SH-SY5Y (cell line): ENCODE measurements around the gene GAGE12E.
"Not testable (repeated sequence)": the region's sequence is repeated elsewhere in the genome, so short reads cannot be mapped to it uniquely, and the experiment has no call there.

ENCODE experiments used
- GATA2 ChIP-seq: IDR thresholded peaks from 2 replicates; pipeline ENCODE4 v1.6.1; 2011; ENCODE audit warnings: mild to moderate bottlenecking, low read depth, low read length
- GATA3 ChIP-seq: IDR thresholded peaks from 2 replicates; pipeline ENCODE4 v1.6.1; 2011; ENCODE audit warnings: low read depth, mild to moderate bottlenecking, low read length, moderate library complexity

The GAGE12E gene

DNA sequence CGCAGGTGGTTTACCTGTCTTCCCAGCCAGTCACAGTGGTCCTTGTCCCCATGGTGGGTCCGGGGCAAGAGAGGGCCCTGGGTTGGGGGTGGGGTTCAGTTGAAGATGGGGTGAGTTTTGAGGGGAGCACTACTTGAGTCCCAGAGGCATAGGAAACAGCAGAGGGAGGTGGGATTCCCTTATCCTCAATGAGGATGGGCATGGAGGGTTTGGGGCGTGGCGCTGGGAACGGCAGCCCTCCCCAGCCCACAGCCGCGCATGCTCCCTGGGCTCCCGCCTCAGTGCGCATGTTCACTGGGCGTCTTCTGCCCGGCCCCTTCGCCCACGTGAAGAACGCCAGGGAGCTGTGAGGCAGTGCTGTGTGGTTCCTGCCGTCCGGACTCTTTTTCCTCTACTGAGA lies at the start of gene GAGE12E:
GAGE12E (plus strand) TSS at position 301 of the 400 bp plus-strand sequence. CDS start 1,155 bp downstream, outside the sequence.
- TF ChIP-seq GATA2, GATA3: not testable (repeated sequence)

GRCh38 chrX:49531877-49532276 lies 19.2 kb upstream of the GAGE12E start, which contains the start of gene GAGE12C:
GAGE12C (plus strand) TSS chrX:49532177; CDS start chrX:49533332, 1,155 bp downstream.
- TF ChIP-seq GATA3, GATA2: not testable (repeated sequence)

- TF ChIP-seq GATA2, GATA3: not testable (repeated sequence)
These were observed 9.7 kb upstream of the GAGE12E start, which contains the start of gene GAGE12D for GRCh38 chrX:49541433-49541832. GAGE12D (plus strand) TSS chrX:49541733; CDS start chrX:49542888, 1,155 bp downstream.

DNA sequence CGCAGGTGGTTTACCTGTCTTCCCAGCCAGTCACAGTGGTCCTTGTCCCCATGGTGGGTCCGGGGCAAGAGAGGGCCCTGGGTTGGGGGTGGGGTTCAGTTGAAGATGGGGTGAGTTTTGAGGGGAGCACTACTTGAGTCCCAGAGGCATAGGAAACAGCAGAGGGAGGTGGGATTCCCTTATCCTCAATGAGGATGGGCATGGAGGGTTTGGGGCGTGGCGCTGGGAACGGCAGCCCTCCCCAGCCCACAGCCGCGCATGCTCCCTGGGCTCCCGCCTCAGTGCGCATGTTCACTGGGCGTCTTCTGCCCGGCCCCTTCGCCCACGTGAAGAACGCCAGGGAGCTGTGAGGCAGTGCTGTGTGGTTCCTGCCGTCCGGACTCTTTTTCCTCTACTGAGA lies 9.5 kb downstream of the GAGE12E start, which contains the start of gene GAGE12F:
GAGE12F (plus strand) TSS at position 301 of the 400 bp plus-strand sequence. CDS start 1,155 bp downstream, outside the sequence.
- not testable (repeated sequence) for TF ChIP-seq GATA2, GATA3

- not testable (repeated sequence) for TF ChIP-seq GATA2, GATA3
These were observed 19.0 kb downstream of the GAGE12E start, which contains the start of gene GAGE12G for GRCh38 chrX:49570100-49570499. GAGE12G (plus strand) TSS chrX:49570400; CDS start chrX:49571555, 1,155 bp downstream.

GRCh38 chrX:49579649-49580048 lies 28.6 kb downstream of the GAGE12E start, which contains the start of gene GAGE12H:
GAGE12H (plus strand) TSS chrX:49579949; CDS start chrX:49581104, 1,155 bp downstream.
- not testable (repeated sequence) for TF ChIP-seq GATA3, GATA2

GRCh38 chrX:49589196-49589595 lies 38.1 kb downstream of the GAGE12E start, which contains the start of gene GAGE2A:
GAGE2A (plus strand) TSS chrX:49589496; CDS start chrX:49590651, 1,155 bp downstream.
- not testable (repeated sequence) for TF ChIP-seq GATA2, GATA3

GRCh38 chrX:49598720-49599119 lies 47.6 kb downstream of the GAGE12E start, which contains the start of gene GAGE1:
GAGE1 (plus strand) TSS chrX:49599020; CDS start chrX:49600175, 1,155 bp downstream.
- not testable (repeated sequence) for TF ChIP-seq GATA3, GATA2
